ENCODE results near the gene FNDC3B. TPM values are rescaled to one million over a fixed set of nuclear protein-coding genes. Genes with fewer than 3 reads are reported as not detected.

The FNDC3B gene
- total and polyA plus RNA-seq, 9 of the 15 experiments (the other 6 are each of a cell fraction or from before 2014, with no cell fraction given): 7.0 to 35.8 (median 16.2) TPM

GRCh38 chr3:172376402-172376801 lies 337.0 kb downstream of the FNDC3B start (continued):
- TF ChIP-seq REST (IDR thresholded peaks at IDR 0.05; ENCODE audit: borderline replicate concordance) (no peak), REST (CRISPR knock-in tag; IDR thresholded peaks at IDR 0.05; ENCODE audit: low read depth) (no peak), CREB1 (IDR thresholded peaks at IDR 0.05) (no peak), CREB1 (CRISPR knock-in tag; IDR thresholded peaks at IDR 0.05) (no peak), EZH2 (IDR thresholded peaks at IDR 0.05; ENCODE audit: borderline replicate concordance, low read depth, low read length) (no peak)
